H1 (cell line): ENCODE data around the gene GCLM. TPM values are rescaled to one million over a fixed set of nuclear protein-coding genes. Genes with fewer than 3 reads are reported as not detected.

ENCODE experiments used
- CTBP2 ChIP-seq: IDR thresholded peaks from 2 replicates; pipeline ENCODE4 v1.7.0; 2011; ENCODE audit warnings: borderline replicate concordance, mild to moderate bottlenecking, moderate library complexity, mixed read lengths, low read length; ENCODE audit not compliant: insufficient read depth, insufficient read length
- polyA plus RNA-seq, 7 experiments: library from polyadenylated mRNA; depleted of rRNA in 3 of 7; stranded (reverse) in 5 of 7; unstranded in 2 of 7; fragments of >200 nt in 5 of 7; fragments of 200-250 nt in 2 of 7; gene quantifications; 1 replicate in 5 of 7; 2 replicates in 1 of 7; 4 replicates in 1 of 7; pipeline versions ENCODE4 v1.2.1 to v1.2.3, GENCODE V29; 2011 to 2013; ENCODE audit warnings: missing spikeins in 2 of 7, mixed read lengths in 2 of 7
- total RNA-seq: library from RNA; stranded (reverse); fragmentation: NEBNext Ultra II Directional; extraction: Animal tissue kit (Norgen Biotek cat#: 25700); gene quantifications from 2 replicates; pipeline ENCODE4 v1.2.1, GENCODE V29; 2021

Gene GCLM
- total and polyA plus RNA-seq, 2 of the 8 experiments (the other 6 are each of a cell fraction or from before 2014, with no cell fraction given) = 3.1 to 12.8 TPM

- no peak for TF ChIP-seq CTBP2
Observed at GRCh38 chr1:93910305-93910704, 1.1 kb upstream of the GCLM start (continued).
